Osteocyte (in vitro differentiated cells): ENCODE measurements around the gene IGF1. TPM values are rescaled to one million over a fixed set of nuclear protein-coding genes. Genes with fewer than 3 reads are reported as not detected.

ENCODE experiments used
- DNase-seq: peaks from one replicate; pipeline ENCODE4 v3.0.0; 2021; ENCODE audit warnings: mixed read lengths; ENCODE audit not compliant: unreplicated experiment; ENCODE audit errors: extremely low spot score
- H3K27ac Mint-ChIP-seq: one replicate; pipeline ENCODE4 v1.8.0; 2021; ENCODE audit warnings: mild to moderate bottlenecking, mixed read lengths; ENCODE audit not compliant: unreplicated experiment
- H3K27me3 Mint-ChIP-seq: one replicate; pipeline ENCODE4 v1.8.0; 2021; ENCODE audit warnings: mixed read lengths; ENCODE audit not compliant: unreplicated experiment
- H3K36me3 Mint-ChIP-seq: one replicate; pipeline ENCODE4 v1.8.0; 2021; ENCODE audit warnings: mixed read lengths; ENCODE audit not compliant: unreplicated experiment
- H3K4me1 Mint-ChIP-seq: one replicate; pipeline ENCODE4 v1.8.0; 2021; ENCODE audit warnings: mixed read lengths; ENCODE audit not compliant: unreplicated experiment
- H3K4me3 Mint-ChIP-seq: one replicate; pipeline ENCODE4 v1.8.0; 2021; ENCODE audit warnings: mild to moderate bottlenecking, moderate library complexity, mixed read lengths; ENCODE audit not compliant: unreplicated experiment
- H3K9me3 Mint-ChIP-seq: one replicate; pipeline ENCODE4 v1.8.0; 2021; ENCODE audit warnings: mixed read lengths; ENCODE audit not compliant: unreplicated experiment
- total RNA-seq: library from RNA; stranded (reverse); gene quantifications from 2 replicates; pipeline ENCODE4 v1.2.1, GENCODE V29; 2021
- TF ChIP-seq, protein P1 (sequence below): fragments of 200-600 bp; sonication (generic); IDR thresholded peaks from 2 replicates; pipeline ENCODE4 v1.5.0; 2021; ENCODE audit warnings: antibody characterized with exemption, mild to moderate bottlenecking, moderate library complexity

Gene IGF1
- total RNA-seq, 1 donor from 2014 or later = 0.40 TPM

DNA sequence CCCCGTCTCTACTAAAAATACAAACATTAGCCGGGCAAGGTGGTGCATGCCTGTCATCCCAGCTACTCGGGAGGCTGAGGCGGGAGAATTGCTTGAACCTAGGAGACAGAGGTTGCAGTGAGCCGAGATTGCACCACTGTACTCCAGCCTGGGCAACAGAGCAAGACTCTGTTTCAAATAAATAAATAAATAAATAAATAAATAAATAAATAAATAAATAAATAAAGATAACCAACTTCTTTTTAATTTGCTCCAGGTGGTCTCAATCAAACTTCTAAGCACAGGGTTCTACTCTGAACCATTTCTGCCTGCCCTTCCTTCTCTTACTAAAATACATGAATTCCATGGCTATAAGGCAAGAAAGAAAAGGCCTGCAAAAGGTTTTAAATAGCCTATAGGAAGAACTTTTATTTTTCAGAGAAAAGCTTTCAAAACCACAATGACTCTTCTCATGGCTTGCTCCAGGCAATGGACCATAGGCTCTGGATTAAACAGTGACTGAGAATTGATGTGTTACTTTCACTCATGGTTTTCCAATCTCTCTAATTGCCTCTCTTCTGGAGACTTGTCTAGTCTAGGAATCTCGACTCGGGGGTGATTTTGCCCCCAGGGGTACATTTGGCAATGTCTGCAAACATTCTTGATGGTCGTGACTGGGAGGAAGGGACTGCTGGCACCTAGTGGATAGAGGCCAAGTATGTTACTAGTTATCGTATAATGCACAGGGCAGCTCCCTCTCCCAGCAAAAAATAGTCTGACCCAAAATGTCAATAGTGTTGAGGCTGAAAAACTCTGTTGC lies 14.4 kb downstream of the IGF1 start:
- no peaks in the 10 kb centered on the region for H3K9me3 Mint-ChIP-seq
- no peaks in the 10 kb centered on the region for H3K4me1 Mint-ChIP-seq

DNA sequence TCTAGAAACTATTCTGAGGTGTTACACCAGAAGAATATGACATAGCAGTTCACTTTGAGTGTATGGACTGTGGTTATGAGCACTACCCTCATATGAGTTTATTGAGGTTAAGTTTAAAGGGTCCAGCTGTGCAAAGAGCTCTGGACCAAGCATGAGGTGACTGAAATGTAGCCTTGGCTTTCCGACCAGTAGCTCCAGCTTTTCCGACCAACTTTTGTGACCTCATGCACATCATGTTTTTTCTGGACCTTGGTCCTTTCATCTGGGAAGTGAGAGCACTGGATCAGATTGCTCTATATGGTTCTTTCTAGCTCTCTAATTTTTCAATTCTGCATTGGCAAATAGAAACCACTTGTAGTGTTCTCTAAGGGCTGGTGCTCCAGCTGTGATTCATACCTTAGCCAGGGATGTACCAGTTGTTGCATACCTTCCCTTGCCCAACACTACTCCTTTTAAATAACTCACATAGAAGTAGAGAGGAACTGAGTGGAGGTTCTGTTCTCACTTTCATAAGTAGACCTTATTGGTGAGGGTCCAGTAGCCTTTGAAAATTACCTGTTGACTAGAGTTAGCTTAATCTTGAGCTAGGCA lies 16.6 kb downstream of the IGF1 start:
- Mint-ChIP-seq H3K4me1 (no peaks in the 10 kb centered on the region), H3K27me3 (peaks cover 12% of the 10 kb centered on the region), H3K27ac (no peak overlapping the region), H3K9me3 (no peaks in the 10 kb centered on the region), H3K4me3 (no peak overlapping the region), H3K36me3 (no peaks in the 10 kb centered on the region)
- TF ChIP-seq, protein P1, sequence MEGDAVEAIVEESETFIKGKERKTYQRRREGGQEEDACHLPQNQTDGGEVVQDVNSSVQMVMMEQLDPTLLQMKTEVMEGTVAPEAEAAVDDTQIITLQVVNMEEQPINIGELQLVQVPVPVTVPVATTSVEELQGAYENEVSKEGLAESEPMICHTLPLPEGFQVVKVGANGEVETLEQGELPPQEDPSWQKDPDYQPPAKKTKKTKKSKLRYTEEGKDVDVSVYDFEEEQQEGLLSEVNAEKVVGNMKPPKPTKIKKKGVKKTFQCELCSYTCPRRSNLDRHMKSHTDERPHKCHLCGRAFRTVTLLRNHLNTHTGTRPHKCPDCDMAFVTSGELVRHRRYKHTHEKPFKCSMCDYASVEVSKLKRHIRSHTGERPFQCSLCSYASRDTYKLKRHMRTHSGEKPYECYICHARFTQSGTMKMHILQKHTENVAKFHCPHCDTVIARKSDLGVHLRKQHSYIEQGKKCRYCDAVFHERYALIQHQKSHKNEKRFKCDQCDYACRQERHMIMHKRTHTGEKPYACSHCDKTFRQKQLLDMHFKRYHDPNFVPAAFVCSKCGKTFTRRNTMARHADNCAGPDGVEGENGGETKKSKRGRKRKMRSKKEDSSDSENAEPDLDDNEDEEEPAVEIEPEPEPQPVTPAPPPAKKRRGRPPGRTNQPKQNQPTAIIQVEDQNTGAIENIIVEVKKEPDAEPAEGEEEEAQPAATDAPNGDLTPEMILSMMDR = no peak
- DNase-seq = no peak

More for the DNA sequence above, 14.4 kb downstream of the IGF1 start:
- DNase-seq = no peak
- Mint-ChIP-seq H3K27ac (no peak overlapping the region), H3K4me3 (no peak overlapping the region), H3K36me3 (no peaks in the 10 kb centered on the region), H3K27me3 (peaks cover 10% of the 10 kb centered on the region)
- TF ChIP-seq, protein P1 = no peak

DNA sequence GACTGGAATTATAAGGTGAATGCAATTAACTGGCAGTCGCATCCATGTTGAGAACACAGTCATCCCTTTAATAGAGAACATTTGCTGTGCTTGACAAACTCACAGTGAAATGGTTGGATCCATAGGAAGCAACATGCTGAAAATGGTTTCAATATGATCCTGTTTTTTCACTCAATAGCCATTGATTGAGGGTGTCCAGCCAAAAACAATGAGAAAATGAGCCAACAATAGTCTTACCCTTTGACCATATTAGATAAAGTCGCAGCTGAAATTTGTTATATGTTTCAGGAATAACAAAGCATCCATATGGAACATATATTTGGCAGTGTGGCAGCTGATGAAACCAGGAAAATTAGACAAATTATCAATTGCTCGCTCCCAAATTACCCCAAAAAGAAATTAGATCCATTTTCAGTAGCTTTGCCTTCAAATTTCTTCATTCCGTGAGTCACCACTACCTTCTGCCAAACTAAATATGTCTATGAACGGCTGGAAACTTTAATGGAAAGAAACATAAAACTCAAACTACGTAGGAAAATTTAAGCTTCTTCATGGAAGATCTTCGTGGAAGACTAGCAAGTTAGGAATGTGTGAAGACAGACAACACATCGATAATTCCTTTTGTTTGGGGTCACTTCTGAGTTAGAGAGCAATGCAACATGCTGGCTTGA lies 17.4 kb downstream of the IGF1 start:
- TF ChIP-seq, protein P1 = no peak
- Mint-ChIP-seq H3K36me3 (no peaks in the 10 kb centered on the region), H3K4me3 (no peak overlapping the region), H3K9me3 (no peaks in the 10 kb centered on the region), H3K27ac (no peak overlapping the region), H3K27me3 (peaks cover 12% of the 10 kb centered on the region), H3K4me1 (no peaks in the 10 kb centered on the region)
- DNase-seq = no peak

DNA sequence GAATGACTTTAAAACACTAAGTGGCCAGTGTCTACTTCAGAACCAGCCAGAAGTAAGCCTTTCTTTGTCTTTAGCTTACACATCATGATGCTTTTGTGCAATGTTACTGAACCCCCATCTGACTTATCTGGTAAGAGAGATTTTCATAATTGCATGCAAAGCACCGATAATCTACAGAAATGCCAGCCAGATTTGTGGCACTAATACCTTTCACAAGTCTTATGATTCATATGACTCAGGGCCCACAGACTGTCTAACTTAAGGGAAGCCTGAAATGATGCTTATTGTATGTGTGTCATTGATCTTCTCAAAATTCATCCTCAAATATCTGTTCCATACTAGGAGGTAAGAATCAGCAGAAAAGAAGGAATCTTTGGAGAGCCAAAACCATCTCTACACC lies 18.0 kb downstream of the IGF1 start:
- Mint-ChIP-seq H3K27me3 (peaks cover 9% of the 10 kb centered on the region), H3K27ac (no peak overlapping the region), H3K4me3 (no peak overlapping the region), H3K36me3 (no peaks in the 10 kb centered on the region), H3K4me1 (no peaks in the 10 kb centered on the region), H3K9me3 (no peaks in the 10 kb centered on the region)
- DNase-seq = no peak
- TF ChIP-seq, protein P1 = no peak

DNA sequence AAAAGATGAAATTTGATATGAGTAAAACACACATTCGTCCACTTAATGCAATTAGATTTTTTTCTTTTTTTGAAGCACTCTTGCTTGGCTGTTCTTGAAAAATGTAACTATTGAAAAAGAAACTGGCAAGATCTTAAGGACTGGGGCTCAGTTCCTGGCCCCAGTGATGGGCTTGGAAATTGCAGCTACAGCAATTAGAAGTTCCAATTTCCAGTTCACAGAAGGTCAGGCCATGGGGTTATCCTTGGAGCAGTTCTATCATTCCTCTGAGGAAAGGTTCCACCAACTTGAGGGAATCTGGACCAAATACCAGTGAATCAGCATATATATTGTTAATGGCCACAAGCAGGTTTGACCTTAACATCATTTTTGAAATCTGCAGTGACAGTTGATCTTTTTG lies 18.9 kb downstream of the IGF1 start:
- no peak overlapping the region for H3K27ac Mint-ChIP-seq
- H3K4me3 Mint-ChIP-seq = no peak overlapping the region
- no peak for DNase-seq
- no peaks in the 10 kb centered on the region for H3K9me3 Mint-ChIP-seq
- H3K4me1 Mint-ChIP-seq = no peaks in the 10 kb centered on the region
- H3K27me3 Mint-ChIP-seq = peaks cover 9% of the 10 kb centered on the region
- TF ChIP-seq, protein P1 = no peak
- H3K36me3 Mint-ChIP-seq = no peaks in the 10 kb centered on the region
